Astrocyte of the cerebellum (primary cell): ENCODE measurements around the gene TUBB2B.
"Not testable (repeated sequence)": the region's sequence is repeated elsewhere in the genome, so short reads cannot be mapped to it uniquely, and the experiment has no call there.

Source experiments
- DNase-seq: peaks from one replicate; pipeline ENCODE4 v3.0.0-alpha.2; 2011; ENCODE audit warnings: low read depth
- H3K4me3 ChIP-seq: 2 replicates; pipeline ENCODE4 v1.5.1; 2011; ENCODE audit warnings: mild to moderate bottlenecking, low read depth, low read length, moderate library complexity
- in situ Hi-C: cut with HindIII; loops from 2 replicates; pipeline ENCODE4 v1.10.0; 2017; ENCODE audit warnings: low sequenced_read_pairs
- TF ChIP-seq, protein P1 (sequence below): IDR thresholded peaks from 2 replicates; pipeline ENCODE4 v1.5.1; 2012; ENCODE audit warnings: low read length, low read depth, moderate library complexity, mild to moderate bottlenecking; ENCODE audit errors: missing control alignments

Gene TUBB2B

DNA sequence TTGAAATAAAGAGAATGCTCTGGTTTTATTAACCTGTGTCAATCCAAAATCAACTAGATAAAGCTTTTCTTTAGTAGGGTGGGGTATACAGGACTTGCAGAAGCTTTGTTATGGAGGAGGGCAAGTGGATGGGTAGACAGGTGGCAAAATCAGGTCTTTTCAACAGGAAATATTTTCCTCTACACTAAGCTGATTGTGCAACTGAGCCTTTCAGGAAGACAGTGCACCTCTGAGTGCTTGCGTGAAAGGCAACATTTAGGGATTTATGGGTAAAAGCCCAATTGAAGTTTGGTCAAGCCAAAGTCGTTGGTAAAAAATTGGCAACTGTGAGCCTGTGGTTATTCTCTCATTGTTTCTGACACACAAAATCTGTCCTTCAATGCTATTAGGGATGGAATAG lies 46.3 kb downstream of the TUBB2B start:
- TF ChIP-seq, protein P1, sequence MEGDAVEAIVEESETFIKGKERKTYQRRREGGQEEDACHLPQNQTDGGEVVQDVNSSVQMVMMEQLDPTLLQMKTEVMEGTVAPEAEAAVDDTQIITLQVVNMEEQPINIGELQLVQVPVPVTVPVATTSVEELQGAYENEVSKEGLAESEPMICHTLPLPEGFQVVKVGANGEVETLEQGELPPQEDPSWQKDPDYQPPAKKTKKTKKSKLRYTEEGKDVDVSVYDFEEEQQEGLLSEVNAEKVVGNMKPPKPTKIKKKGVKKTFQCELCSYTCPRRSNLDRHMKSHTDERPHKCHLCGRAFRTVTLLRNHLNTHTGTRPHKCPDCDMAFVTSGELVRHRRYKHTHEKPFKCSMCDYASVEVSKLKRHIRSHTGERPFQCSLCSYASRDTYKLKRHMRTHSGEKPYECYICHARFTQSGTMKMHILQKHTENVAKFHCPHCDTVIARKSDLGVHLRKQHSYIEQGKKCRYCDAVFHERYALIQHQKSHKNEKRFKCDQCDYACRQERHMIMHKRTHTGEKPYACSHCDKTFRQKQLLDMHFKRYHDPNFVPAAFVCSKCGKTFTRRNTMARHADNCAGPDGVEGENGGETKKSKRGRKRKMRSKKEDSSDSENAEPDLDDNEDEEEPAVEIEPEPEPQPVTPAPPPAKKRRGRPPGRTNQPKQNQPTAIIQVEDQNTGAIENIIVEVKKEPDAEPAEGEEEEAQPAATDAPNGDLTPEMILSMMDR, result no peak
- H3K4me3 ChIP-seq, result no peak overlapping the region
- DNase-seq, result no peak
- in situ Hi-C loops, result no loop called here

DNA sequence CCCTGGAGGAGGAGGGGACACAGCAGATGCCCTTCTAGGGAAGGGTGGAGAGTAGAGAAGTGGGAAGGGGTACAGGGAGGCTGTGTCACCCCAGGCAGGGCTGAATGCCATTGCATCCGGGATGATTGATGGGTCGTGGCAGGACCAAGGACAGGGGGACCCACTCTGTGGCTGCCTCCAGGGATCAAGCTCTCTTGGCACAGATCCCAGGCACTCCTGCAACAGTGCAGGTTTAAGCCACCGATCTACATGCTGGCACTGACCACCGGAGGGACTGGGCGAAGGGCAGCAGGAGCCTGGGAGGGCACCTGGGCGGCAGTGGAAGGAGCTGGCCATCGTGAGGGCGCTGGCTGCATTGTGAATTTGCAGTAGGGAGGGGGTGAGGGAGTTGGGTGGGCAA lies 47.5 kb downstream of the TUBB2B start:
- DNase-seq, in situ Hi-C loops: not testable (repeated sequence)
- peak overlapping the region; percentile 24 for H3K4me3 ChIP-seq

DNA sequence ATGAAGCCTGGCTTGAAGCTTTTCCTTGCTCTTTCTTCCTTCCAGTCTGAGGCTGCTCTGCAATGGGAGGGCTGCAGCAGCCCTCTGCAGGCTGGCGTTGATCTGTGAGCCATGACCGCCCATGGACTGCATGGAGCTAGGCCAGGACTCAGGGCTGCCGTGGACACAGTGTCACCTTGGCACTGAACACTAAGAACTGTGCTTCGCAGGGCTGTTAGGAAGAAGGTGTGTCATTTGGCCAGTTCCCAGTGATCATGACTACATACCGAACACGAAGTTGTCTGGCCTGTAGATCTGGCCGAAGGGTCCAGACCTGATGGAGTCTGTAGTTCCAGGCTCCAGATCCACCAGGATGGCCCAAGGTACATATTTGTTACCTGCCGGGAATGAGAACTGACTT lies 48.8 kb downstream of the TUBB2B start:
- H3K4me3 ChIP-seq, in situ Hi-C loops, DNase-seq: not testable (repeated sequence)

DNA sequence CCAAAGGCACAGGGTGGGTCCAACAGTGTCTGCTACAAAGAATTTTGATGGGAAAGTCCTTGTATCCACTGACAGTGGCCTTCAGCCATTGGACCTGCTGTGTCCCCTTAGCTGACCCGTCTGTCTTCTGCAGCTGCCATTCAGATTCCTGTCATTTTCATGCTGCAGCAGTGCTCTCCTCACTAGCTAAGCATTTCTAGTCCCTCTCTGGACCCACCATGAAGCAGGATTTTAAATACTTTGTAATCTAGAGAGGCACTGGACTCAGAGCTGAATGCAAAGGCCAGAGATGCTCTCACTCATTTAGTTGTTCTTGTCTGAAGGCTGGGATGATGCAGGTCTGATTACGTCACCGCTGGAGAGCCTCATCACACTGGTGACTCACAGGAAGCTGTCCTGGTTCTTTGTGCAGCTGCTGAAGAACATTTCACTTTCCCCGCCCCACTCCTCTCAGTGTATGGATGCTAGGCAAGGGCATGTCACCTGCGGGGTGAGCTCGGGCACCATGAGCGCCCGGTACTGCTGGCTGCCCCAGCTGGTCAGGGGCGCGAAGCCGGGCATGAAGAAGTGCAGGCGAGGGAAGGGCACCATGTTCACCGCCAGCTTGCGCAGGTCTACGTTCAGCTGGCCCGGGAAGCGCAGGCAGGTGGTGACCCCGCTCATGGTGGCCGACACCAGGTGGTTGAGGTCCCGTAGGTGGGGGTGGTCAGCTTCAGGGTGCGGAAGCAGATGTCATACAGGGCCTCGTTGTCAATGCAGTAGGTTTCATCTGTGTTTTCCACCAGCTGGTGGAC lies 50.7 kb downstream of the TUBB2B start:
- no peak overlapping the region for H3K4me3 ChIP-seq
- in situ Hi-C loops, result no loop called here
- peak; percentile 70 for DNase-seq
- TF ChIP-seq, protein P1, result no peak

DNA sequence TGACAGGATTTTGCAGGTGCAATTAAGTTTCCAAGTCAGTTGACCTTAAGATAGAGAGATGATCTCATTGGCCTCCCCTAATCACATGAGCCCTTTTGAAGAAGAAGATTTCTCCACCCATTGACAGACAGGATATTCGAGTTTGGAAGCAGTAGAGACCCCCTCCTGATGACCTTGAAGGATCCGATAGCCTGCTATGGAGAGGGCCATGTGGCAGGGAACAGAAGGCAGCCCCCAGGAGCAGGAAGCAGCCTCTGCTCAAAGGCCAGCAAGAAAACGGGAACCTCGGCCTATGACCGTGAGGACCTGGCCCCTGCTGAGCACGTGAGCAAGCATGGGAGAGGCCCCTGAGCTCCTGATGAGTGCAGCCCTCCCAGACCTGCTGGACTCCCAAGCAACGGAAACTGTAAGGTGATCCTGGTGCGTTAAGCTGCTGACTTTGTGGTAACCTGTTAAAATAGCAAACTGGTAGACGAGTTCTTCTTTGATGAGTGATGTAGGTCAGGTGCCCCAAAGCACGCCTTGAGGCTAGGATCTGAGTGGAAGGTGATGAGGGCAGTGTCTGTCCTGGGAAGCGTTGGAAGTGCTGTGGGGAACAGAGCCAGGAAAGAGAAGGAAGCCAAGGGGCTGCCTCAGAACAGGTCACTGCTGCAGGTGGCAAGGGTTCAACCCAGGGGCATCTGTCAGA lies 51.6 kb downstream of the TUBB2B start:
- TF ChIP-seq, protein P1, result no peak
- no peak for DNase-seq
- no peak overlapping the region for H3K4me3 ChIP-seq
- in situ Hi-C loops, result no loop called here
